ENCODE results near the gene PPOX. TPM values are rescaled to one million over a fixed set of nuclear protein-coding genes. Genes with fewer than 3 reads are reported as not detected.

Gene PPOX
- polyA plus RNA-seq, 1 of the 3 experiments (the other 2 are of a cell fraction): 30.7 TPM

DNA sequence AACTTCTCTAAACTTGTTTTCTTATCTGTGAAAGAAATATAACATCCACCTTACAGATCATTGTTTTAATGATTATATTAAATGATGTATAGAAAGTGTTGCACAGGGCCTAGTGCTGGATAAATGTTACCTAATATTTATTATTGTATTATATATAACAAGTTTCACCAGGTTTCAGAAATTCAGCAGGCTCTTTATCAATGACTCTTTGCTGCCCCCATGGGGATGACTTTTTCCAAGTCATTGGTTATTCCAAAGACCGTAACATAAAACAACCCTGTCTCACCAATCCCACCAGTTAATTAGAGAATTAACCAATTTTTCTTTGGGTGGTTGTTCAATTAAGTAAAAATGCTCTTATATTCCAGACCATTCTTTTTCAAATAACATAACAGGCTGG, 26.5 kb upstream of the PPOX start (continued):
- TF ChIP-seq, protein P1, sequence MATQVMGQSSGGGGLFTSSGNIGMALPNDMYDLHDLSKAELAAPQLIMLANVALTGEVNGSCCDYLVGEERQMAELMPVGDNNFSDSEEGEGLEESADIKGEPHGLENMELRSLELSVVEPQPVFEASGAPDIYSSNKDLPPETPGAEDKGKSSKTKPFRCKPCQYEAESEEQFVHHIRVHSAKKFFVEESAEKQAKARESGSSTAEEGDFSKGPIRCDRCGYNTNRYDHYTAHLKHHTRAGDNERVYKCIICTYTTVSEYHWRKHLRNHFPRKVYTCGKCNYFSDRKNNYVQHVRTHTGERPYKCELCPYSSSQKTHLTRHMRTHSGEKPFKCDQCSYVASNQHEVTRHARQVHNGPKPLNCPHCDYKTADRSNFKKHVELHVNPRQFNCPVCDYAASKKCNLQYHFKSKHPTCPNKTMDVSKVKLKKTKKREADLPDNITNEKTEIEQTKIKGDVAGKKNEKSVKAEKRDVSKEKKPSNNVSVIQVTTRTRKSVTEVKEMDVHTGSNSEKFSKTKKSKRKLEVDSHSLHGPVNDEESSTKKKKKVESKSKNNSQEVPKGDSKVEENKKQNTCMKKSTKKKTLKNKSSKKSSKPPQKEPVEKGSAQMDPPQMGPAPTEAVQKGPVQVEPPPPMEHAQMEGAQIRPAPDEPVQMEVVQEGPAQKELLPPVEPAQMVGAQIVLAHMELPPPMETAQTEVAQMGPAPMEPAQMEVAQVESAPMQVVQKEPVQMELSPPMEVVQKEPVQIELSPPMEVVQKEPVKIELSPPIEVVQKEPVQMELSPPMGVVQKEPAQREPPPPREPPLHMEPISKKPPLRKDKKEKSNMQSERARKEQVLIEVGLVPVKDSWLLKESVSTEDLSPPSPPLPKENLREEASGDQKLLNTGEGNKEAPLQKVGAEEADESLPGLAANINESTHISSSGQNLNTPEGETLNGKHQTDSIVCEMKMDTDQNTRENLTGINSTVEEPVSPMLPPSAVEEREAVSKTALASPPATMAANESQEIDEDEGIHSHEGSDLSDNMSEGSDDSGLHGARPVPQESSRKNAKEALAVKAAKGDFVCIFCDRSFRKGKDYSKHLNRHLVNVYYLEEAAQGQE (IDR thresholded peaks at IDR 0.05; ENCODE audit: low read depth, low read length): no peak

DNA sequence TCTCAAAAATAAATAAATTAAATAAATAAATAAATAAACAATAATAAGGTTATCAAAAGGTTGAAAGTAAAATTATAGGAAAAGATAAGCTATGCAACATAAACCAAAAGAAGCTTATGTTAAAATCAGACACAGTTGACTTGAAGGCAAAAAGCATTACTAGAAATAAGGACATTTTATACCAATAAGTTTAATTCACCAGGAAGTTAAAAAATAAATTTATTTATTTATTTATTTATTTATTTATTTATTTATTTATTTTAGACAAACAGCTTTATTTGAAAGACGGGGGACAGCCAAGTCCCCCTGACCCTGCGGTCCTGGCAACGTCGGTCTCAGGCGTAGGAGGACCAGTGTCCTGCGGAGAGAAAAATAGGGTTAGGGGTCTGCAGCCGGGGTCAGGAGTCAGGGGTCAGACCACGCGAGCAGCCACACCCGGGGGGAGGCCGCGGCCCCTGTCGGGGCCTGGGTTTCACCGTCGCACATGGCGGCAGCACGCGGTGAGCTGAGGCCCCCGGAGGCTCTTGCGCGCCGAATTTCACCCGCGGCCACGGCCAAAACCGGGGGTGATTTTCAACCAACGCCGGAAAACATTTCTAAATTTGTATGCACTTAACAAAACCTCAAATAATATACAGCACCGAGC, 25.3 kb upstream of the PPOX start:
- no peak for TF ChIP-seq YY1 (IDR thresholded peaks at IDR 0.05; ENCODE audit: low read depth)
- TF ChIP-seq EP300 (IDR thresholded peaks at IDR 0.05; ENCODE audit: borderline replicate concordance in 1 of 2, low read depth in 1 of 2, low read length in 1 of 2): no peak
- TF ChIP-seq ELF1 (IDR thresholded peaks at IDR 0.05): no peak
- no peak for TF ChIP-seq TEAD4 (IDR thresholded peaks at IDR 0.05; ENCODE audit: borderline replicate concordance, insufficient read depth)
- TF ChIP-seq NRF1 (IDR thresholded peaks at IDR 0.05; ENCODE audit: low read depth, low read length): no peak
- Histone ChIP-seq H3K9me2 (no peaks in the 10 kb centered on the region), H3K9ac (no peak overlapping the region), H3K4me2 (no peak overlapping the region), H2AFZ (ENCODE audit: low read depth) (no peak overlapping the region), H3K4me1 (ENCODE audit: control insufficient read depth in 1 of 2, insufficient read depth in 2 of 2, low read depth in 1 of 2, low read length in 1 of 2) (no peaks in the 10 kb centered on the region), H3K4me3 (ENCODE audit: low read depth in 2 of 2, low read length in 1 of 2) (no peak overlapping the region), H3K27ac (ENCODE audit: low read depth in 2 of 2, low read length in 1 of 2) (no peak overlapping the region), H3F3A (replicated peaks; ENCODE audit: insufficient read depth) (peaks cover 9% of the 10 kb centered on the region), H3K79me2 (ENCODE audit: insufficient read depth) (no peaks in the 10 kb centered on the region), H3K9me3 (no peaks in the 10 kb centered on the region), H3K36me3 (replicated peaks in 1 of 2; ENCODE audit: control insufficient read depth in 1 of 2, insufficient read depth in 2 of 2, low read length in 1 of 2) (no peaks in the 10 kb centered on the region), H4K20me1 (ENCODE audit: insufficient read depth) (no peaks in the 10 kb centered on the region), H3K27me3 (ENCODE audit: insufficient read depth) (no peaks in the 10 kb centered on the region)
- no peak for DNase-seq
- CTCF ChIA-PET: interaction anchor here (0.9 to 1.3 kb wide), 6 partner anchors 11 to 53 kb away, joined by 3 to 5 read pairs (median 4); partner anchors contain the start of genes PPOX and UFC1
- POLR2A ChIA-PET: interaction anchor here (0.8 kb wide), 1 partner anchor 19 kb away, joined by 5 read pairs; no protein-coding TSS in a partner anchor
- WGBS (ENCODE audit: low lambda C conversion rate): 97% methylated on average over 19 of the region's 29 CpGs

GRCh38 chr1:161145832-161146231, 20.4 kb upstream of the PPOX start:
- H3K79me2 ChIP-seq (ENCODE audit: insufficient read depth): no peaks in the 10 kb centered on the region
- H3K9ac ChIP-seq: no peak overlapping the region
- no peaks in the 10 kb centered on the region for H3K27me3 ChIP-seq (ENCODE audit: insufficient read depth)
- DNase-seq: no peak
- ChIA-PET CTCF (interaction anchor here (1.5 kb wide), 1 partner anchor 20 kb away, joined by 3 read pairs; the partner anchor contains the start of gene PPOX), POLR2A (no interaction called here)
- H2AFZ ChIP-seq (ENCODE audit: low read depth): no peak overlapping the region
- no peak overlapping the region for H3K27ac ChIP-seq (ENCODE audit: low read depth in 2 of 2, low read length in 1 of 2)
- no peaks in the 10 kb centered on the region for H3K36me3 ChIP-seq (replicated peaks in 1 of 2; ENCODE audit: control insufficient read depth in 1 of 2, insufficient read depth in 2 of 2, low read length in 1 of 2)
- no peak overlapping the region for H3K4me3 ChIP-seq (ENCODE audit: low read depth in 2 of 2, low read length in 1 of 2)
- no peaks in the 10 kb centered on the region for H3K4me1 ChIP-seq (ENCODE audit: control insufficient read depth in 1 of 2, insufficient read depth in 2 of 2, low read depth in 1 of 2, low read length in 1 of 2)
- no peaks in the 10 kb centered on the region for H3F3A ChIP-seq (replicated peaks; ENCODE audit: insufficient read depth)
- H3K9me2 ChIP-seq: no peaks in the 10 kb centered on the region
- 87% methylated on average over 3 of the region's 3 CpGs for WGBS (ENCODE audit: low lambda C conversion rate)
- H4K20me1 ChIP-seq (ENCODE audit: insufficient read depth): no peaks in the 10 kb centered on the region
- no peak overlapping the region for H3K4me2 ChIP-seq
- no peaks in the 10 kb centered on the region for H3K9me3 ChIP-seq
- TF ChIP-seq MXI1 (IDR thresholded peaks at IDR 0.05; ENCODE audit: low read depth, low read length) (no peak), POLR2AphosphoS5 (IDR thresholded peaks at IDR 0.05; ENCODE audit: low read depth, low read length) (no peak), FOSL2 (IDR thresholded peaks at IDR 0.05; ENCODE audit: borderline replicate concordance, low read depth) (no peak), MAX (IDR thresholded peaks at IDR 0.05; ENCODE audit: low read depth) (no peak), EP300 (IDR thresholded peaks at IDR 0.05; ENCODE audit: borderline replicate concordance in 1 of 2, low read depth in 1 of 2, low read length in 1 of 2) (no peak), USF2 (IDR thresholded peaks at IDR 0.05; ENCODE audit: borderline replicate concordance, low read depth, low read length) (no peak), NRF1 (IDR thresholded peaks at IDR 0.05; ENCODE audit: low read depth, low read length) (no peak)
- TF ChIP-seq, protein P2, sequence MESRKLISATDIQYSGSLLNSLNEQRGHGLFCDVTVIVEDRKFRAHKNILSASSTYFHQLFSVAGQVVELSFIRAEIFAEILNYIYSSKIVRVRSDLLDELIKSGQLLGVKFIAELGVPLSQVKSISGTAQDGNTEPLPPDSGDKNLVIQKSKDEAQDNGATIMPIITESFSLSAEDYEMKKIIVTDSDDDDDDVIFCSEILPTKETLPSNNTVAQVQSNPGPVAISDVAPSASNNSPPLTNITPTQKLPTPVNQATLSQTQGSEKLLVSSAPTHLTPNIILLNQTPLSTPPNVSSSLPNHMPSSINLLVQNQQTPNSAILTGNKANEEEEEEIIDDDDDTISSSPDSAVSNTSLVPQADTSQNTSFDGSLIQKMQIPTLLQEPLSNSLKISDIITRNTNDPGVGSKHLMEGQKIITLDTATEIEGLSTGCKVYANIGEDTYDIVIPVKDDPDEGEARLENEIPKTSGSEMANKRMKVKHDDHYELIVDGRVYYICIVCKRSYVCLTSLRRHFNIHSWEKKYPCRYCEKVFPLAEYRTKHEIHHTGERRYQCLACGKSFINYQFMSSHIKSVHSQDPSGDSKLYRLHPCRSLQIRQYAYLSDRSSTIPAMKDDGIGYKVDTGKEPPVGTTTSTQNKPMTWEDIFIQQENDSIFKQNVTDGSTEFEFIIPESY (IDR thresholded peaks at IDR 0.05; ENCODE audit: borderline replicate concordance, low read depth): no peak
